GM23338 (cell line): ENCODE data around the gene SRPK2. TPM values are rescaled to one million over a fixed set of nuclear protein-coding genes. Genes with fewer than 3 reads are reported as not detected.

Experiments
- ATAC-seq: fragments of 200-7000 bp; cut with Tn5 transposase; 3 replicates; pipeline ENCODE4 v1.9.1; 2020
- DNase-seq: peaks from one replicate; pipeline ENCODE4 v3.0.0-alpha.2; 2015; ENCODE audit warnings: low spot score
- H2AFZ ChIP-seq: fragments of 200-600 bp; sonication (generic); 2 replicates; pipeline ENCODE4 v1.8.0; 2016; ENCODE audit warnings: antibody characterized with exemption, mild to moderate bottlenecking, moderate library complexity
- H3F3A ChIP-seq: fragments of 200-600 bp; sonication (generic); replicated peaks from 2 replicates; pipeline ENCODE4 v1.8.0; 2017; ENCODE audit warnings: antibody characterized with exemption, mixed run types, low read depth
- H3K27ac ChIP-seq: fragments of 200-600 bp; sonication (generic); 2 replicates; pipeline ENCODE4 v1.6.1; 2016; ENCODE audit warnings: low read depth
- H3K27me3 ChIP-seq: fragments of 200-600 bp; sonication (generic); 2 replicates; pipeline ENCODE4 v1.8.0; 2016; ENCODE audit warnings: mild to moderate bottlenecking, mixed run types, moderate library complexity; ENCODE audit not compliant: insufficient read depth
- H3K36me3 ChIP-seq: fragments of 200-600 bp; sonication (generic); 2 replicates; pipeline ENCODE4 v1.8.0; 2016; ENCODE audit warnings: mild to moderate bottlenecking; ENCODE audit not compliant: insufficient read depth
- H3K4me1 ChIP-seq: fragments of 200-600 bp; sonication (generic); 2 replicates; pipeline ENCODE4 v1.8.0; 2016; ENCODE audit warnings: mild to moderate bottlenecking, moderate library complexity; ENCODE audit not compliant: insufficient read depth
- H3K4me2 ChIP-seq: fragments of 200-600 bp; sonication (generic); 2 replicates; pipeline ENCODE4 v1.7.1; 2017; ENCODE audit warnings: mixed run types
- H3K4me3 ChIP-seq: fragments of 200-600 bp; sonication (generic); 2 replicates; pipeline ENCODE4 v1.6.1; 2016; ENCODE audit warnings: mixed run types
- H3K79me2 ChIP-seq: fragments of 200-600 bp; sonication (generic); replicated peaks from 2 replicates; pipeline ENCODE4 v1.8.0; 2017; ENCODE audit warnings: mild to moderate bottlenecking; ENCODE audit not compliant: insufficient read depth
- H3K9me2 ChIP-seq: fragments of 200-600 bp; sonication (generic); 2 replicates; pipeline ENCODE4 v1.8.0; 2017; ENCODE audit not compliant: insufficient read depth
- H4K20me1 ChIP-seq: fragments of 200-600 bp; sonication (generic); replicated peaks from 2 replicates; pipeline ENCODE4 v1.8.0; 2017; ENCODE audit warnings: mild to moderate bottlenecking; ENCODE audit not compliant: insufficient read depth
- H3K27ac Mint-ChIP-seq: 2 replicates; pipeline ENCODE4 v1.8.0; 2020; ENCODE audit warnings: inconsistent platforms, mild to moderate bottlenecking, moderate library complexity, mixed read lengths
- H3K27me3 Mint-ChIP-seq: 3 replicates; pipeline ENCODE4 v1.8.0; 2022; ENCODE audit warnings: low read depth, mild to moderate bottlenecking, moderate library complexity, mixed read lengths, inconsistent platforms; ENCODE audit not compliant: insufficient read depth, poor library complexity
- H3K36me3 Mint-ChIP-seq: 3 replicates; pipeline ENCODE4 v1.8.0; 2021; ENCODE audit warnings: low read depth, mild to moderate bottlenecking, inconsistent platforms, moderate library complexity, mixed read lengths
- H3K4me1 Mint-ChIP-seq: 3 replicates; pipeline ENCODE4 v1.8.0; 2020; ENCODE audit warnings: mild to moderate bottlenecking, inconsistent platforms, mixed read lengths
- H3K4me3 Mint-ChIP-seq: 3 replicates; pipeline ENCODE4 v1.8.0; 2021; ENCODE audit warnings: moderate library complexity, mild to moderate bottlenecking, inconsistent platforms, mixed read lengths
- H3K9me3 Mint-ChIP-seq: 3 replicates; pipeline ENCODE4 v1.8.0; 2020; ENCODE audit warnings: moderate library complexity, mild to moderate bottlenecking, inconsistent platforms, mixed read lengths
- CREB1 ChIP-seq: fragments of 250-450 bp; sonication (Bioruptor Pico); IDR thresholded peaks from 2 replicates; pipeline ENCODE4 v1.5.0; 2020; ENCODE audit warnings: low read depth, mild to moderate bottlenecking, moderate library complexity
- CTCF ChIP-seq, 2 experiments: fragments of 200-600 bp in 1 of 2; sonication (generic) in 1 of 2; conservative IDR thresholded peaks; 2 replicates each; pipeline versions ENCODE4 v1.5.1 to v1.6.1; 2016 to 2017; ENCODE audit warnings: antibody characterized with exemption in 2 of 2, low read depth in 2 of 2, mild to moderate bottlenecking in 2 of 2, moderate library complexity in 1 of 2
- ETS1 ChIP-seq: IDR thresholded peaks from 2 replicates; pipeline ENCODE4 v1.6.1; 2016; ENCODE audit warnings: antibody characterized with exemption
- EZH2 ChIP-seq: fragments of 200-600 bp; sonication (generic); IDR thresholded peaks from one replicate; pipeline ENCODE4 v1.8.0; 2017; ENCODE audit warnings: antibody characterized with exemption, mild to moderate bottlenecking, low read depth; ENCODE audit not compliant: unreplicated experiment
- EZH2phosphoT487 ChIP-seq: fragments of 200-600 bp; sonication (generic); IDR thresholded peaks from one replicate; pipeline ENCODE4 v1.8.1; 2018; ENCODE audit warnings: antibody characterized with exemption; ENCODE audit not compliant: unreplicated experiment
- JUNB ChIP-seq: IDR thresholded peaks from one replicate; pipeline ENCODE4 v1.6.1; 2016; ENCODE audit warnings: antibody characterized with exemption; ENCODE audit not compliant: unreplicated experiment
- NANOG ChIP-seq: IDR thresholded peaks from 2 replicates; pipeline ENCODE4 v1.6.1; 2016; ENCODE audit warnings: antibody characterized with exemption, borderline replicate concordance
- POLR2AphosphoS5 ChIP-seq: IDR thresholded peaks from 2 replicates; pipeline ENCODE4 v1.6.1; 2016; ENCODE audit warnings: antibody characterized with exemption, low read depth
- REST ChIP-seq: IDR thresholded peaks from one replicate; pipeline ENCODE4 v1.6.1; 2018; ENCODE audit warnings: antibody characterized with exemption; ENCODE audit not compliant: unreplicated experiment
- STAT1 ChIP-seq: IDR thresholded peaks from one replicate; pipeline ENCODE4 v1.6.1; 2016; ENCODE audit warnings: antibody characterized with exemption; ENCODE audit not compliant: unreplicated experiment
- ZNF114 ChIP-seq: fragments of 250-450 bp; sonication (Bioruptor Pico); IDR thresholded peaks from 2 replicates; pipeline ENCODE4 v1.5.0; 2020; ENCODE audit warnings: mild to moderate bottlenecking, moderate library complexity
- ZNF331 ChIP-seq: fragments of 250-450 bp; sonication (Bioruptor Pico); IDR thresholded peaks from 2 replicates; pipeline ENCODE4 v1.5.0; 2020; ENCODE audit warnings: low read depth, mild to moderate bottlenecking, moderate library complexity
- polyA plus RNA-seq: library from polyadenylated mRNA; unstranded; fragments of >200 nt; fragmentation: Nextera tagmentation; extraction: Ambion mirVana; gene quantifications from 2 replicates; pipeline ENCODE4 v1.2.1, GENCODE V29; 2016
- total RNA-seq: library from RNA; depleted of rRNA; stranded (reverse); fragments of >200 nt; shearing (Covaris generic); gene quantifications from 2 replicates; pipeline ENCODE4 v1.2.3, GENCODE V29; 2014
- TF ChIP-seq, protein P1 (sequence below): fragments of 250-450 bp; sonication (Bioruptor Pico); IDR thresholded peaks from 2 replicates; pipeline ENCODE4 v1.5.0; 2020; ENCODE audit warnings: mild to moderate bottlenecking, moderate library complexity

SRPK2 gene
- total and polyA plus RNA-seq, 2 experiments from 2014 or later: 66.3 to 91.5 TPM

GRCh38 chr7:105218215-105218614, 170.5 kb downstream of the SRPK2 start:
- H3F3A ChIP-seq: no peaks in the 10 kb centered on the region
- H3K4me2 ChIP-seq: no peak overlapping the region
- TF ChIP-seq, protein P1, sequence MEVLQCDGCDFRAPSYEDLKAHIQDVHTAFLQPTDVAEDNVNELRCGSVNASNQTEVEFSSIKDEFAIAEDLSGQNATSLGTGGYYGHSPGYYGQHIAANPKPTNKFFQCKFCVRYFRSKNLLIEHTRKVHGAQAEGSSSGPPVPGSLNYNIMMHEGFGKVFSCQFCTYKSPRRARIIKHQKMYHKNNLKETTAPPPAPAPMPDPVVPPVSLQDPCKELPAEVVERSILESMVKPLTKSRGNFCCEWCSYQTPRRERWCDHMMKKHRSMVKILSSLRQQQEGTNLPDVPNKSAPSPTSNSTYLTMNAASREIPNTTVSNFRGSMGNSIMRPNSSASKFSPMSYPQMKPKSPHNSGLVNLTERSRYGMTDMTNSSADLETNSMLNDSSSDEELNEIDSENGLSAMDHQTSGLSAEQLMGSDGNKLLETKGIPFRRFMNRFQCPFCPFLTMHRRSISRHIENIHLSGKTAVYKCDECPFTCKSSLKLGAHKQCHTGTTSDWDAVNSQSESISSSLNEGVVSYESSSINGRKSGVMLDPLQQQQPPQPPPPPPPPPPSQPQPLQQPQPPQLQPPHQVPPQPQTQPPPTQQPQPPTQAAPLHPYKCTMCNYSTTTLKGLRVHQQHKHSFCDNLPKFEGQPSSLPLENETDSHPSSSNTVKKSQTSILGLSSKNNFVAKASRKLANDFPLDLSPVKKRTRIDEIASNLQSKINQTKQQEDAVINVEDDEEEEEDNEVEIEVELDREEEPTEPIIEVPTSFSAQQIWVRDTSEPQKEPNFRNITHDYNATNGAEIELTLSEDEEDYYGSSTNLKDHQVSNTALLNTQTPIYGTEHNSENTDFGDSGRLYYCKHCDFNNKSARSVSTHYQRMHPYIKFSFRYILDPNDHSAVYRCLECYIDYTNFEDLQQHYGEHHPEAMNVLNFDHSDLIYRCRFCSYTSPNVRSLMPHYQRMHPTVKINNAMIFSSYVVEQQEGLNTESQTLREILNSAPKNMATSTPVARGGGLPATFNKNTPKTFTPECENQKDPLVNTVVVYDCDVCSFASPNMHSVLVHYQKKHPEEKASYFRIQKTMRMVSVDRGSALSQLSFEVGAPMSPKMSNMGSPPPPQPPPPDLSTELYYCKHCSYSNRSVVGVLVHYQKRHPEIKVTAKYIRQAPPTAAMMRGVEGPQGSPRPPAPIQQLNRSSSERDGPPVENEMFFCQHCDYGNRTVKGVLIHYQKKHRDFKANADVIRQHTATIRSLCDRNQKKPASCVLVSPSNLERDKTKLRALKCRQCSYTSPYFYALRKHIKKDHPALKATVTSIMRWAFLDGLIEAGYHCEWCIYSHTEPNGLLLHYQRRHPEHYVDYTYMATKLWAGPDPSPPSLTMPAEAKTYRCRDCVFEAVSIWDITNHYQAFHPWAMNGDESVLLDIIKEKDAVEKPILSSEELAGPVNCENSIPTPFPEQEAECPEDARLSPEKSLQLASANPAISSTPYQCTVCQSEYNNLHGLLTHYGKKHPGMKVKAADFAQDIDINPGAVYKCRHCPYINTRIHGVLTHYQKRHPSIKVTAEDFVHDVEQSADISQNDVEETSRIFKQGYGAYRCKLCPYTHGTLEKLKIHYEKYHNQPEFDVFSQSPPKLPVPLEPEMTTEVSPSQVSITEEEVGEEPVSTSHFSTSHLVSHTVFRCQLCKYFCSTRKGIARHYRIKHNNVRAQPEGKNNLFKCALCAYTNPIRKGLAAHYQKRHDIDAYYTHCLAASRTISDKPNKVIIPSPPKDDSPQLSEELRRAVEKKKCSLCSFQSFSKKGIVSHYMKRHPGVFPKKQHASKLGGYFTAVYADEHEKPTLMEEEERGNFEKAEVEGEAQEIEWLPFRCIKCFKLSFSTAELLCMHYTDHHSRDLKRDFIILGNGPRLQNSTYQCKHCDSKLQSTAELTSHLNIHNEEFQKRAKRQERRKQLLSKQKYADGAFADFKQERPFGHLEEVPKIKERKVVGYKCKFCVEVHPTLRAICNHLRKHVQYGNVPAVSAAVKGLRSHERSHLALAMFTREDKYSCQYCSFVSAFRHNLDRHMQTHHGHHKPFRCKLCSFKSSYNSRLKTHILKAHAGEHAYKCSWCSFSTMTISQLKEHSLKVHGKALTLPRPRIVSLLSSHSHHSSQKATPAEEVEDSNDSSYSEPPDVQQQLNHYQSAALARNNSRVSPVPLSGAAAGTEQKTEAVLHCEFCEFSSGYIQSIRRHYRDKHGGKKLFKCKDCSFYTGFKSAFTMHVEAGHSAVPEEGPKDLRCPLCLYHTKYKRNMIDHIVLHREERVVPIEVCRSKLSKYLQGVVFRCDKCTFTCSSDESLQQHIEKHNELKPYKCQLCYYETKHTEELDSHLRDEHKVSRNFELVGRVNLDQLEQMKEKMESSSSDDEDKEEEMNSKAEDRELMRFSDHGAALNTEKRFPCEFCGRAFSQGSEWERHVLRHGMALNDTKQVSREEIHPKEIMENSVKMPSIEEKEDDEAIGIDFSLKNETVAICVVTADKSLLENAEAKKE (CRISPR knock-in tag): no peak
- TF ChIP-seq ZNF331: no peak
- no peak for TF ChIP-seq ETS1
- TF ChIP-seq ZNF114 (CRISPR knock-in tag): no peak
- TF ChIP-seq POLR2AphosphoS5: no peak
- no peak for TF ChIP-seq STAT1
- TF ChIP-seq JUNB: no peak
- TF ChIP-seq REST: no peak
- no peak for TF ChIP-seq EZH2
- no peak for TF ChIP-seq CREB1 (CRISPR knock-in tag)
- no peak for TF ChIP-seq CTCF (conservative IDR thresholded peaks at IDR 0.05; ENCODE audit: low read depth in 2 of 2)
- no peak for TF ChIP-seq NANOG
- TF ChIP-seq EZH2phosphoT487: no peak
- H3K9me2 ChIP-seq: no peaks in the 10 kb centered on the region
- peaks cover 16% of the 10 kb centered on the region for H4K20me1 ChIP-seq
- no peaks in the 10 kb centered on the region for H3K27me3 Mint-ChIP-seq
- H3K36me3 ChIP-seq: no peaks in the 10 kb centered on the region
- H3K4me3 ChIP-seq: no peak overlapping the region
- H3K4me1 Mint-ChIP-seq: peaks cover 18% of the 10 kb centered on the region
- H3K27ac ChIP-seq: no peak overlapping the region
- H3K27me3 ChIP-seq: no peaks in the 10 kb centered on the region
- no peak overlapping the region for H3K27ac Mint-ChIP-seq
- H3K36me3 Mint-ChIP-seq: no peaks in the 10 kb centered on the region
- peaks cover 95% of the 10 kb centered on the region for H3K79me2 ChIP-seq
- peaks cover 10% of the 10 kb centered on the region; the same call in 1 of the 2 replicates for H3K4me1 ChIP-seq
- ATAC-seq (peak; percentile 25; the same call in 1 of the 3 replicates), DNase-seq (no peak)
- H3K4me3 Mint-ChIP-seq: no peak overlapping the region
- no peak overlapping the region for H2AFZ ChIP-seq
- H3K9me3 Mint-ChIP-seq: no peaks in the 10 kb centered on the region
